Activated CD4-positive, alpha-beta T cell treated with anti-CD3 and anti-CD28 coated beads, Interleukin-2, amount 10 ng/mL, durations not matched to agents 7 days and 5 days (primary cell): Measurements from ENCODE around the gene DMTF1. TPM values are rescaled to one million over a fixed set of nuclear protein-coding genes. Genes with fewer than 3 reads are reported as not detected.

Experiments used
- CTCF ChIA-PET: fragments of 350-600 bp; sonication (Branson Sonifier 250); formaldehyde crosslinking; loops from one replicate; lab custom pipeline; 2021; ENCODE audit warnings: antibody characterized with exemption; lab: Charles Lee
- POLR2A ChIA-PET: fragments of 350-600 bp; sonication (Branson Sonifier 250); formaldehyde crosslinking; loops from one replicate; lab custom pipeline; 2021; ENCODE audit warnings: antibody characterized with exemption; lab: Charles Lee
- DNase-seq: peaks from one replicate; pipeline ENCODE4 v3.0.0-alpha.2; 2020
- H3K27ac Mint-ChIP-seq: one replicate; pipeline ENCODE4 v1.8.0; 2021; ENCODE audit warnings: mild to moderate bottlenecking, moderate library complexity, mixed read lengths
- H3K27me3 Mint-ChIP-seq: one replicate; pipeline ENCODE4 v1.8.0; 2021; ENCODE audit warnings: mixed read lengths
- H3K36me3 Mint-ChIP-seq: one replicate; pipeline ENCODE4 v1.8.0; 2021; ENCODE audit warnings: low read depth, mixed read lengths
- H3K4me1 Mint-ChIP-seq: one replicate; pipeline ENCODE4 v1.8.0; 2021; ENCODE audit warnings: mixed read lengths
- H3K4me3 Mint-ChIP-seq: one replicate; pipeline ENCODE4 v1.8.0; 2021; ENCODE audit warnings: mild to moderate bottlenecking, moderate library complexity, mixed read lengths
- H3K9me3 Mint-ChIP-seq: one replicate; pipeline ENCODE4 v1.8.0; 2021; ENCODE audit warnings: mixed read lengths
- total RNA-seq, 2 experiments: library from RNA; stranded (reverse); gene quantifications; one replicate each; pipeline ENCODE4 v1.2.3, GENCODE V29; 2021

DMTF1 gene
- total RNA-seq, 2 experiments from 2014 or later: 102 to 111 TPM

DNA sequence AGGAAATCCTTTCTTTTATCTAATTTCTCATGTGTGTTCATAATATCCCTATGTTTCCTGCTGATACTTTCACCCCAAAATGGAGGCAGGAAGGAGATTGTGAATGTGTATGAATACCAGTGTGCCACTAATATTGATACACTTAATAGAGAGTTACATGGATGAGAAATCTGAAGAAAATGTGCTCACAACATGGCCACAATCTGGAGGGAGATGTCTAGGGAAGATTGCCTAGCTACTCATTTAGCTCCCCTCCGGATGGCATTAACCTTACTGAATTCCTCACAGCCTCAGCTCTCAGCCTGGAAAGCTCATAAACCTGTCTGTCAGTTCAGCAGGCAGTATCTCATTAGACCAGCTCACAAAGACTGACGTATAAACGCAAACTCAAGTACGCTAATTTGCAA is 23.4 kb upstream of the DMTF1 start:
- no peak overlapping the region for H3K27ac Mint-ChIP-seq
- H3K27me3 Mint-ChIP-seq: peaks cover 12% of the 10 kb centered on the region
- no peaks in the 10 kb centered on the region for H3K36me3 Mint-ChIP-seq
- peaks cover 2% of the 10 kb centered on the region for H3K4me1 Mint-ChIP-seq
- no peaks in the 10 kb centered on the region for H3K9me3 Mint-ChIP-seq
- POLR2A ChIA-PET: no interaction called here
- CTCF ChIA-PET: no interaction called here
- H3K4me3 Mint-ChIP-seq: no peak overlapping the region
- no peak for DNase-seq

DNA sequence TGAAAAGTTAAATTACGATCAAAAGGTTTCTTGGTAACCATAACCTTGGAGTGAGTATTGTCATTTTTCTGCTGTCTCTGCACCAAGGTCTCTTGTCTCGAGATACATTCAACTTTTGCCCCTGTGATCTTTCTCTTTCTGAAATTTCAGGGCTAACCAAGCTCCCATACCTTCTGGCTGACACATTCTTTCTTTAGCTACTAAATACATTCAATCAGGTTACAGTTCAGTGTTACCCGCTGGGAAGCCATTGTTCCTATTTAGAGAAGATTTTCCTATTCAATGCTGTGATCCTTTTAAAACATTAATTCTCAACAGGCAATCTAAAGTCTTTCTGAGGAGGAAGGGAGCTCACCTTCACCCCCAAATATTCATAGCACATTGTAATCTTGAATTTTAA is 22.9 kb upstream of the DMTF1 start:
- POLR2A ChIA-PET: no interaction called here

DNA sequence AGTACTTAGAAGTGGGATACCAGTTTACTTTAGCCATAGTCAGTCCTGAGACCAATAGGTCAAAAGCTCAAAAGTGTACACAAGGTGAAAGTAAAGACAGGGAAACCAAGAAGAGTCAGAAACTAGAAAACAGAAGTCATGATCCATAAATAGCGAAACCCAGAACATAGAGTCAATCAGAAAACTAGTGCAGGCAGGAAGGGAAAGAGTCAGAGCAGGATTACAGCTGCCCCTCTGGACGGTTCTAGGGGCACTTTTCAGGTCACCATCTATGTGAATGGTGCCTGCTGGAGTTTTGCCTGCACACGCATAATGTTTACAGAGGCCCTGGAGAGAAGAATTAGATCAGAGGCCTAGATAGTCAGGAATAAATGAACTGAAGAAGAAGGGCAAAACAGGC is 22.4 kb upstream of the DMTF1 start:
- H3K27me3 Mint-ChIP-seq: peaks cover 11% of the 10 kb centered on the region
- H3K36me3 Mint-ChIP-seq: no peaks in the 10 kb centered on the region
- H3K4me1 Mint-ChIP-seq: peaks cover 4% of the 10 kb centered on the region
- no peaks in the 10 kb centered on the region for H3K9me3 Mint-ChIP-seq
- POLR2A ChIA-PET: no interaction called here
- H3K4me3 Mint-ChIP-seq: no peak overlapping the region
- no peak overlapping the region for H3K27ac Mint-ChIP-seq
- CTCF ChIA-PET: no interaction called here
- no peak for DNase-seq

More for the DNA sequence above, 22.9 kb upstream of the DMTF1 start:
- no peak overlapping the region for H3K4me3 Mint-ChIP-seq
- peaks cover 4% of the 10 kb centered on the region for H3K4me1 Mint-ChIP-seq
- H3K27ac Mint-ChIP-seq: no peak overlapping the region
- peaks cover 11% of the 10 kb centered on the region for H3K27me3 Mint-ChIP-seq
- H3K36me3 Mint-ChIP-seq: no peaks in the 10 kb centered on the region
- no peaks in the 10 kb centered on the region for H3K9me3 Mint-ChIP-seq
- CTCF ChIA-PET: no interaction called here
- no peak for DNase-seq

DNA sequence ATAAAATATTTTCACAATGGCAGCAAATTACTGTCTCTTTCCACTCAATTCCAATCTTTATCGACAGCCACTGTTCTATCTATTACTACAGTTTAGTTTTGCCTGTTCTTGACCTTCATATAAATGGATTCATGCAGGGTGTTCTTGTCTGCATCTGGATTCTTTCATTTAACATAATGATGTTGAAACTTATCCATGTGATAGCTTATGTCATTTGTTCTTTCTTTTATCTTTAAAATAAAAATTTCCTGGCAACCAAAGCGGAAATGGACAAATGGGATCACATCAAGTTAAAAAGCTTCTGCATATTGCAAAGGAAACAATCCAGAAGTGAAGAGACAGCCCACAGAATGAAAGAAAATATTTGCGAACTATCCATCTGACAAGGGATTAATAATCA is 20.5 kb upstream of the DMTF1 start:
- Mint-ChIP-seq H3K4me3 (no peak overlapping the region), H3K27me3 (peaks cover 9% of the 10 kb centered on the region), H3K9me3 (no peaks in the 10 kb centered on the region), H3K36me3 (no peaks in the 10 kb centered on the region), H3K27ac (no peak overlapping the region), H3K4me1 (peaks cover 4% of the 10 kb centered on the region)
- POLR2A ChIA-PET: no interaction called here
- DNase-seq: no peak
- CTCF ChIA-PET: no interaction called here

DNA sequence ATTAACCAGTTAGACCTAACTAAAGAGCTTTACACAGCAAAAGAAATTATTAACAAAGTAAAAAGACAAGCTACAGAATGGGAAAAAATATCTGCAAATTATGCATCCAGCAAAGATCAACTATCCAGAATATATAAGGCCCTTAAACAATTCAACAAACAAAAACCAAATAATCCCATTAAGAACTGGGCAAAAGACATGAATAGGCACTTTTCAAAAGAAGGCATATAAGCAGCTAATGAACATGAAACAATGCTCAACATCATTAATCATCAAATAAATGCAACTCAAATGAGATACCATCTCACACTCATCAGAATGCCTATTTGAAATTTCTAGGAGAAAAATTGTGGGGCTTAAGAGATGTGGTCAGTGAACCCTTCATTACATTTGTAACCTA is 15.0 kb upstream of the DMTF1 start:
- DNase-seq: no peak
- Mint-ChIP-seq H3K4me1 (peaks cover 4% of the 10 kb centered on the region), H3K27me3 (peaks cover 25% of the 10 kb centered on the region), H3K27ac (no peak overlapping the region), H3K9me3 (no peaks in the 10 kb centered on the region), H3K4me3 (no peak overlapping the region), H3K36me3 (no peaks in the 10 kb centered on the region)
- ChIA-PET POLR2A (no interaction called here), CTCF (no interaction called here)

DNA sequence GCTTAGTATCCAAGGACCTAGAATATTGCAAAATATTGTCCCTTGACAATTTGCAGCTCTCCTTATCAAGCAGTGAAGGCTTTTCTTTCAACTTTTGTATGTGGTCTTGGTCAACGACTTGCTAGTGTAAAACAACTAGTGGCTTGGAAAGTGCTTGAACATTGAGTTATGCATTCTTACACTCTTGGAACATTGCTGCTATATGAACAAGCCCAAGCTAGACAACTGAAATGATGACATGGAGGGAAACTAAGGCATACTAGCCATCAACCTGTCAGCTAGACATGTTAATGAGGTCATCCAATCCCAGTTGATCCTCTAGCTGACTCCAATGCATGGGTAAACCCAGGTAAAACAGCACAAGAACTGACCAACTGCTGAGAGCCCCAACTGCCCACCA is 12.7 kb upstream of the DMTF1 start:
- Mint-ChIP-seq H3K4me3 (no peak overlapping the region), H3K9me3 (no peaks in the 10 kb centered on the region), H3K27me3 (peaks cover 21% of the 10 kb centered on the region), H3K36me3 (no peaks in the 10 kb centered on the region), H3K4me1 (peaks cover 7% of the 10 kb centered on the region), H3K27ac (no peak overlapping the region)
- POLR2A ChIA-PET: no interaction called here
- DNase-seq: no peak
- CTCF ChIA-PET: interaction anchor here (1.2 kb wide), 1 partner anchor 13 kb away, joined by 4 read pairs; the partner anchor contains the start of gene DMTF1

DNA sequence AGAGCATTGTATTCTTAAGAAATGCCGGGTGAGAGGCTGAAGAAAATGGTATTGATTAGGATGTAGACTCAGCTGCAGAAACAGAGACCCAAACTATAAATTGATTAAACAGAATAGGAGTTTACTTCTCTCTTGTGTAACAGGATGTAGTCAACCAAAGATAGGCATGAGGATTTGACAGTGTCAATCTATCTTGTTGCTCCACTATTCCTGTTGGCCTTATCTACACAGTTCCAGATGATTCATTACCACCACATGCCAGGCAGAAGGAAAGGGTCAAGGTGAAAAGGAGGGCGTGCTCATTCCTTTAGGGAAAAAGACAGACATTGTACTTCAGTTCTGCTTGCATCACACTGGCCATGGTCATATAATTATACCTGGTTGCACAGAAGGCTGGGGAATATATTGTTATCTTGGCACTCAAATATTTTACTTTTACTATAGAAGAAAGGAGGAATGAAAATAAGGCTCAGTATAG is 11.9 kb upstream of the DMTF1 start:
- Mint-ChIP-seq H3K36me3 (no peaks in the 10 kb centered on the region), H3K4me3 (no peak overlapping the region), H3K27ac (no peak overlapping the region), H3K9me3 (no peaks in the 10 kb centered on the region), H3K4me1 (peaks cover 11% of the 10 kb centered on the region), H3K27me3 (peaks cover 21% of the 10 kb centered on the region)
- DNase-seq: no peak
- ChIA-PET CTCF (no interaction called here), POLR2A (no interaction called here)

DNA sequence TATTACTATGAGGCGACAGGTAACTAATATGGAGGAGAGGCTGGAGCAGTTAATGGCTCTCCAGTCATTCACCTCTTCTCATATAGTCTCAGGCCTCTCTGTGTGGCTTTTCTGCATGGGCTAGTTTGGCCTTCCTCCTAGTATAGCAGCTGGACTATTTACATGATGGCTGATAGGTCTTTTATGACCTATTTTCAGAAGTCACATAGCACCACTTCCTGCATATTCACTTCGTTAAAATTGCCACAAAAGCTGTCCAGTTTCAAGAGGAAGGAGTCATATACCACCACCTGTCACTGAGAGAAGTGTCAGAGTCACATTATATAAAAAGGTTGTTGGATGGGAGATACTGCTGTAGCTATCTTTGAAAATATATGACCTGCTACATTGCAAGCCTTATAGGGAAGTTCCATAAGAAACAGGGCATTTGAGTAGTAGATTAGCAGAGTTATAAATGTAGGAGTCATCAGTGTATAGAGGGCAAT is 8.0 kb upstream of the DMTF1 start:
- Mint-ChIP-seq H3K36me3 (no peaks in the 10 kb centered on the region), H3K4me3 (no peak overlapping the region), H3K9me3 (no peaks in the 10 kb centered on the region), H3K27me3 (peaks cover 7% of the 10 kb centered on the region), H3K27ac (no peak overlapping the region), H3K4me1 (peaks cover 11% of the 10 kb centered on the region)
- DNase-seq: no peak
- ChIA-PET POLR2A (no interaction called here), CTCF (no interaction called here)

DNA sequence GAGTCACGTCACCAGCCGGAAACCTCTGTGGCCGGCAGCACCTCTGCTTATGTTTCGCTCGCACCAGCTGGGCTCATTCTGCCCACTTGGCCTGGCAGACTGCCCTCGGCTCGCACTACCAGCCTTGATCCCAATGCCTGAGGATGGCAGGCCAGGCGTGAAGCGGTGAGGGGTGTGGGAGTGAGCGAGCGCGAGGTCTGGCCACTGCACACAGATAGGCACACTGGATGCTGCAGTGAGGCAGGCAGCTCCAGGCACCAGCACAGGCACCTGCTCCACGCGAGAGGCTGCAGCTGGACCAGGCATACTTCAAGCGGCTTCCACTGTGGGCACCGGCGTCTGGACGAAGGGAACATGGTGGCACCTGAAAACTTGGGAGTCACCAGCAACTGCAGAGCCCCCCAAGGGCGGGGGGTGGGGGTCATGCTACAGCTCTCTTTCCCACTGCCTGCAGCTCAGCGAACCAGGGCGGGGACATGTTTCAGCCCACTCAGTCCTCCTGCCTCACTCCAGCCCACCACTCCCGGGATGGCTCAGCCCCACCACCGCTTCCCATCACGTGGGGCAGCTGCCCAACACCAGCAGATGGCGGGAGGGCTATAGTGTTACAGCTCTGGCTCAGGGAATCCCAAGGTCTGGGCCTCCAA is 5.4 kb upstream of the DMTF1 start:
- no peak overlapping the region for H3K27ac Mint-ChIP-seq
- no peaks in the 10 kb centered on the region for H3K27me3 Mint-ChIP-seq
- ChIA-PET CTCF (interaction anchor here (1.5 kb wide), 1 partner anchor 16 kb away, joined by 4 read pairs; no protein-coding TSS in a partner anchor), POLR2A (no interaction called here)
- no peak for DNase-seq
- H3K4me3 Mint-ChIP-seq: no peak overlapping the region
- peaks cover 17% of the 10 kb centered on the region for H3K4me1 Mint-ChIP-seq
- H3K9me3 Mint-ChIP-seq: no peaks in the 10 kb centered on the region
- no peaks in the 10 kb centered on the region for H3K36me3 Mint-ChIP-seq

DNA sequence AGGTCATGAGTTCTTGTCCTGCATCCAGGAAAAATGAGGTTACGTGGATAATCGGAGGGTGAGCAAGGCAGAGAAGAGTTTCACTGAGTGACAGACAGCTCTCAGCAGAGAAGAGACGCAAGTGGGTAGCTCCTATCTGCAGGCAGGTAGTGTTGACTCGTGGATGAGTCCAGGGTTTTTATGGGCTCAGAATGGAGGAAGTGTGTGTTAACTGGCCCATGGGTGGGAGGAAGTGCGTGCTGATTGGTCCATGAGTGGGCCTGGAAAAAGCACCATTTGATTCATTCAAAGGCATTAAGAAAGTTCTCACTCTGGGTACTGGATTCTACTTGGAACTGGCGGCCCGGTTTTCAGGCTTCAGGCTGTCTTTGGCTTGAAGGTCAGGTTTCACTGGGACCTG is 4.8 kb upstream of the DMTF1 start:
- DNase-seq: no peak
- Mint-ChIP-seq H3K36me3 (no peaks in the 10 kb centered on the region), H3K27me3 (no peaks in the 10 kb centered on the region), H3K27ac (no peak overlapping the region), H3K4me1 (peaks cover 19% of the 10 kb centered on the region), H3K9me3 (no peaks in the 10 kb centered on the region), H3K4me3 (no peak overlapping the region)
- ChIA-PET POLR2A (no interaction called here), CTCF (interaction anchor here (1.5 to 2.0 kb wide), 5 partner anchors 17 to 215 kb away, joined by 3 to 5 read pairs (median 4); no protein-coding TSS in a partner anchor)

DNA sequence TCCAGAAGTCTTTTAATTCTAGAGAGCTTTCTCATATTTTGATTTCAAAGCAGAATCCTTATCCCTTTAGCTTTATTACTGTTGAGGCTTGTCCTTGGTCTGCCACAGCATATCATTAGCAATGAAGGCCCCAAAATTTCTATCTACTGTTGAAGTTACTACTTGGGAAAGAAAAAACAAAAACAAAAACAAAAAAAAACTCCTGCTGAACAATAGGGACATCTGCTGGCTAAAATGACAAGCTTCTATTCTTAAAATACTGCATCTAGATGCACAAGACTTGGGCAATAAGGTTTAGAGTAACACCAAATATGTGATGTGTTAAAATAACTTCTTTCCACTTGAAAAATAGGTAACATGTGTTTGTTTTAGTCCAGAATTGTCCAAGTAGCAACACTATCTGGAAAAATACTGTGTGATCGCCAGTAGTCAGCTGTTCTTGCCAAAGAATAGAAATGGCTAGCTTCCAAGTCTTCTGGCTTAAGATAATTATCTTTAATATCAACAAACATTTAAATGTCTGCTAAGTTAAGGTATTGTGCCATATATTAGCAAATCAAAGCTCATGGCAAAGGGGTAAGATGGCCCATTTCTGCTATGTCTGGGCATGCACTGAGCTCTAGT is 3.8 kb upstream of the DMTF1 start:
- peaks cover 2% of the 10 kb centered on the region for H3K36me3 Mint-ChIP-seq
- H3K9me3 Mint-ChIP-seq: no peaks in the 10 kb centered on the region
- POLR2A ChIA-PET: no interaction called here

DNA sequence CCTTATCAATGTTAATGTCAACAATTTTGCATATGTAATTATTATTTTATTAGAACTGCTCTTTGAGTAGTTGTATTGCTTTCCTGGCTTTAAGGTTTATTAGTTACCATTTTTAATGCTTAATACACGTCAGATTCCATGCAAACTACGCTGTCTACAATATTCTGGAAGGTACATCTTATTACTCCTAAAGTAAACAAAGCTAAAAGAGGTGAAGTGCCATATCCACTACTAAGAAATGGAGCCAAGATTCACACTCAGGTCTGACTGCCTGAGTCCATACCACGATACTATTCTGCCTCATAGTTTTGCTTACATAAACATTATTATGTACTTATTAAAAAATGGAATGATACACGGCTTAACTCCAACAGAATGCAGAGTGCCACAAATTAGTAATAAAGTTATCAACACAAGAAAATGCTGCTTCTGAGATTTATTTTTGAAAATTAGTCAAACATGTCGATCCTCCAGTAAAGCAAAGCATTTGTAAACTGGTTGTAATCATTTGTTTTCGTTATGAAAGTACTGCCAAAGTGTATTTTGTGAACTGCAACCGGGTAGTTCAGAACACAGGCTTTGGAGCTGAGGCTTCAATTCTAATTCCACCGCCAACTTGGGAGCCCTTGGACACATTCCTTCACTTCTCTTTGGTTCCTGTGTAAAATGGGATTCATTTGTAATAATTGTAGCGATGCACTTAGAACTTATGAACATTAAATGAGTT is 1.1 kb upstream of the DMTF1 start:
- no peaks in the 10 kb centered on the region for H3K27me3 Mint-ChIP-seq
- peak overlapping the region; percentile 95 for H3K27ac Mint-ChIP-seq
- H3K36me3 Mint-ChIP-seq: peaks cover 14% of the 10 kb centered on the region
- CTCF ChIA-PET: interaction anchor here (1.6 to 1.8 kb wide), 2 partner anchors 34 to 68 kb away, joined by 5 to 8 read pairs; partner anchors contain the start of gene TMEM243
- no peaks in the 10 kb centered on the region for H3K9me3 Mint-ChIP-seq
- H3K4me1 Mint-ChIP-seq: peaks cover 34% of the 10 kb centered on the region
- no peak for DNase-seq
- H3K4me3 Mint-ChIP-seq: peak overlapping the region; percentile 86
- POLR2A ChIA-PET: interaction anchor here (2.1 kb wide), 1 partner anchor 69 kb away, joined by 12 read pairs; the partner anchor contains the start of gene TMEM243

More for the DNA sequence above, 3.8 kb upstream of the DMTF1 start:
- DNase-seq: no peak
- H3K27ac Mint-ChIP-seq: no peak overlapping the region
- H3K4me3 Mint-ChIP-seq: no peak overlapping the region
- CTCF ChIA-PET: interaction anchor here (0.6 to 2.0 kb wide), 11 partner anchors 66 to 238 kb away, joined by 3 to 9 read pairs (median 4); partner anchors contain the start of gene TMEM243
- no peaks in the 10 kb centered on the region for H3K27me3 Mint-ChIP-seq
- peaks cover 21% of the 10 kb centered on the region for H3K4me1 Mint-ChIP-seq
